NCI-H2029 (cell line): ENCODE measurements around the gene CD7.
A peak's percentile ranks its signal among the peaks of the same experiment; 100 is the strongest.

Experiments used
- DNase-seq: peaks from one replicate; lab custom pipeline; 2025; lab: John Stamatoyannopoulos, UW

Gene CD7

GRCh38 chr17:82278786-82279391 lies 38.5 kb downstream of the CD7 start:
- DNase-seq: no peak

- no peak for DNase-seq
These were observed 39.1 kb downstream of the CD7 start for GRCh38 chr17:82278308-82278707.

GRCh38 chr17:82277851-82278250 lies 39.6 kb downstream of the CD7 start:
- DNase-seq: no peak

- no peak for DNase-seq
These were observed 40.5 kb downstream of the CD7 start for GRCh38 chr17:82276938-82277337.

GRCh38 chr17:82275326-82275725 lies 42.1 kb downstream of the CD7 start:
- no peak for DNase-seq

GRCh38 chr17:82274134-82275020 lies 43.0 kb downstream of the CD7 start:
- DNase-seq: no peak

GRCh38 chr17:82273327-82274133 lies 43.9 kb downstream of the CD7 start, which contains the start of gene CSNK1D:
TSS of gene CSNK1D (minus strand) at chr17:82273700. CDS start at chr17:82273381, 319 bp downstream.
- peak; percentile 71 for DNase-seq

GRCh38 chr17:82272495-82273326 lies 44.7 kb downstream of the CD7 start:
- DNase-seq: no peak

GRCh38 chr17:82271401-82271800 lies 46.0 kb downstream of the CD7 start:
- DNase-seq: no peak

GRCh38 chr17:82270651-82271050 lies 46.8 kb downstream of the CD7 start:
- no peak for DNase-seq

- DNase-seq: no peak
These were observed 47.4 kb downstream of the CD7 start for GRCh38 chr17:82269882-82270500.

- DNase-seq: no peak
These were observed 48.1 kb downstream of the CD7 start for GRCh38 chr17:82269138-82269881.

GRCh38 chr17:82267575-82268379 lies 49.6 kb downstream of the CD7 start:
- DNase-seq: no peak

- DNase-seq: no peak
These were observed 51.3 kb downstream of the CD7 start for GRCh38 chr17:82266142-82266541.
